Type B pancreatic cell (in vitro differentiated cells): ENCODE measurements around the gene STMN3. TPM values are rescaled to one million over a fixed set of nuclear protein-coding genes. Genes with fewer than 3 reads are reported as not detected.
A peak's percentile ranks its signal among the peaks of the same experiment; 100 is the strongest.

Experiments
- DNase-seq: peaks from one replicate; pipeline ENCODE4 v3.0.0; 2021; ENCODE audit warnings: mixed read lengths; ENCODE audit not compliant: unreplicated experiment; ENCODE audit errors: extremely low spot score
- H3K27ac Mint-ChIP-seq: 2 replicates; pipeline ENCODE4 v1.8.0; 2021; ENCODE audit warnings: mild to moderate bottlenecking, mixed read lengths
- H3K27me3 Mint-ChIP-seq: 2 replicates; pipeline ENCODE4 v1.8.0; 2021; ENCODE audit warnings: mixed read lengths
- H3K36me3 Mint-ChIP-seq: 2 replicates; pipeline ENCODE4 v1.8.0; 2021; ENCODE audit warnings: mixed read lengths
- H3K4me1 Mint-ChIP-seq: one replicate; pipeline ENCODE4 v1.8.0; 2021; ENCODE audit warnings: mixed read lengths; ENCODE audit not compliant: unreplicated experiment
- H3K4me3 Mint-ChIP-seq: 2 replicates; pipeline ENCODE4 v1.8.0; 2021; ENCODE audit warnings: mild to moderate bottlenecking, mixed read lengths
- H3K9me3 Mint-ChIP-seq: 2 replicates; pipeline ENCODE4 v1.8.0; 2021; ENCODE audit warnings: mixed read lengths
- total RNA-seq: library from RNA; stranded (reverse); gene quantifications from 2 replicates; pipeline ENCODE4 v1.2.1, GENCODE V29; 2021; ENCODE audit warnings: low replicate concordance
- TF ChIP-seq, protein P1 (sequence below): fragments of 200-600 bp; sonication (generic); conservative IDR thresholded peaks from 2 replicates; pipeline ENCODE4 v1.5.0; 2021; ENCODE audit warnings: antibody characterized with exemption, mild to moderate bottlenecking

STMN3 gene
- total RNA-seq, 1 donor from 2014 or later, result 40.8 TPM

DNA sequence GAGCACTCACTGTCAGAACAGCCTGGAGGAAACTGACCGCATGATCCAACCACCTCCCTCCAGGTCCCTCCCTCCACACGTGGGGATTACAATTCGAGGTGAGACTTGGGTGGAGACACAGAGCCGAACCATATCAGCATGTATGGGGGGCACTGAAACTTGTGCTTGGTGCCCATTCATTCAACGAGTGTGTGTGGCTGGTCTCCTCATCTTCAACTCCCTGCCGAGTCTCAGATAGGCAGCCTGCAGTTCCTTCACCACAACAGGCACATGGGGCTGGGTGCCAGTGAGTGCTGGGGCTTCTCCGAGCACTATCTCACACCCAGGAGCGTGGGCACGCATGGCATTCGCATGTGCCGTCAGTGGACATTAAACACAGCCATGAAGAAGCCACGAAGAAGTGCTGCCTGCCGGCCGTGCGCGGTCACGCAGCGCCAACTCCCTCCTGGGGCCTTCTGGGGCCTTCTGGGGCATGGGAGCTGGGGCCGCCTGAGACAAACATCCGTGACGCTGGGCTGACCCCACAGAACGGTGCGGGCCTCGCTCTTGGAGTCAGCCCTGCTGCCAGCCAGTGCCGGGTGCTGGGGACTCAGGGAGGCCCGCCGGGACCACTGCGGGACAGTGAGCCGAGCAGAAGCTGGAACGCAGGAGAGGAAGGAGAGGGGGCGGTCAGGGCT lies 4.2 kb upstream of the STMN3 start:
- H3K36me3 Mint-ChIP-seq, result no peaks in the 10 kb centered on the region
- peaks cover 26% of the 10 kb centered on the region for H3K4me1 Mint-ChIP-seq
- H3K9me3 Mint-ChIP-seq, result no peaks in the 10 kb centered on the region
- no peak for DNase-seq
- TF ChIP-seq, protein P1, sequence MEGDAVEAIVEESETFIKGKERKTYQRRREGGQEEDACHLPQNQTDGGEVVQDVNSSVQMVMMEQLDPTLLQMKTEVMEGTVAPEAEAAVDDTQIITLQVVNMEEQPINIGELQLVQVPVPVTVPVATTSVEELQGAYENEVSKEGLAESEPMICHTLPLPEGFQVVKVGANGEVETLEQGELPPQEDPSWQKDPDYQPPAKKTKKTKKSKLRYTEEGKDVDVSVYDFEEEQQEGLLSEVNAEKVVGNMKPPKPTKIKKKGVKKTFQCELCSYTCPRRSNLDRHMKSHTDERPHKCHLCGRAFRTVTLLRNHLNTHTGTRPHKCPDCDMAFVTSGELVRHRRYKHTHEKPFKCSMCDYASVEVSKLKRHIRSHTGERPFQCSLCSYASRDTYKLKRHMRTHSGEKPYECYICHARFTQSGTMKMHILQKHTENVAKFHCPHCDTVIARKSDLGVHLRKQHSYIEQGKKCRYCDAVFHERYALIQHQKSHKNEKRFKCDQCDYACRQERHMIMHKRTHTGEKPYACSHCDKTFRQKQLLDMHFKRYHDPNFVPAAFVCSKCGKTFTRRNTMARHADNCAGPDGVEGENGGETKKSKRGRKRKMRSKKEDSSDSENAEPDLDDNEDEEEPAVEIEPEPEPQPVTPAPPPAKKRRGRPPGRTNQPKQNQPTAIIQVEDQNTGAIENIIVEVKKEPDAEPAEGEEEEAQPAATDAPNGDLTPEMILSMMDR, result no peak
- H3K27me3 Mint-ChIP-seq, result no peaks in the 10 kb centered on the region
- peak overlapping the region; percentile 99 for H3K4me3 Mint-ChIP-seq
- peak overlapping the region; percentile 92 for H3K27ac Mint-ChIP-seq

DNA sequence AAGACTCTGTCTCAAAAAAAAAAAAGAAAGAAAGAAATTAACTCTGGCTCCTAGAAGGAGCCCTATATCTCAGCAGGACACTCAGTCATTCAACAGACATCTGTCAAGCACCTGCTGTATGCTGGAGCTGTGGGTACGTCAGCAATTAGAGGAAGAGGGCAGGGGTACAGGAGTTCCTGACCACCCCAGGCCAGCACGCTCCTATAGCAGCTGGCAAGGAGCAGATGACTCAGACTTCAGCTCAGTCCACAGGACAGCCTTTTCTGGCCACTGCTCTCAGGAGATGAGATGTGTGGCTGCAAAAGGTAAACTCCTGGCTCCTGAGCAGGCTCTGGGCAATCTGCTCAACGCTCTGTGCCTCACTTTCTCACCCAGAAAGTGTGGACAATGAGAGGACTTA lies 3.2 kb upstream of the STMN3 start:
- Mint-ChIP-seq H3K27me3 (no peaks in the 10 kb centered on the region), H3K4me1 (peaks cover 26% of the 10 kb centered on the region), H3K36me3 (no peaks in the 10 kb centered on the region), H3K4me3 (peak overlapping the region; percentile 72), H3K9me3 (no peaks in the 10 kb centered on the region), H3K27ac (no peak overlapping the region)
- TF ChIP-seq, protein P1, result no peak
- no peak for DNase-seq

- H3K27me3 Mint-ChIP-seq, result no peaks in the 10 kb centered on the region
- H3K9me3 Mint-ChIP-seq, result no peaks in the 10 kb centered on the region
- H3K36me3 Mint-ChIP-seq, result no peaks in the 10 kb centered on the region
- peak overlapping the region; percentile 44 for H3K4me3 Mint-ChIP-seq
- H3K27ac Mint-ChIP-seq, result no peak overlapping the region
- no peak for DNase-seq
- H3K4me1 Mint-ChIP-seq, result peaks cover 22% of the 10 kb centered on the region
- TF ChIP-seq, protein P1, result no peak
Measured at GRCh38 chr20:63655249-63655648, 2.0 kb upstream of the STMN3 start.

DNA sequence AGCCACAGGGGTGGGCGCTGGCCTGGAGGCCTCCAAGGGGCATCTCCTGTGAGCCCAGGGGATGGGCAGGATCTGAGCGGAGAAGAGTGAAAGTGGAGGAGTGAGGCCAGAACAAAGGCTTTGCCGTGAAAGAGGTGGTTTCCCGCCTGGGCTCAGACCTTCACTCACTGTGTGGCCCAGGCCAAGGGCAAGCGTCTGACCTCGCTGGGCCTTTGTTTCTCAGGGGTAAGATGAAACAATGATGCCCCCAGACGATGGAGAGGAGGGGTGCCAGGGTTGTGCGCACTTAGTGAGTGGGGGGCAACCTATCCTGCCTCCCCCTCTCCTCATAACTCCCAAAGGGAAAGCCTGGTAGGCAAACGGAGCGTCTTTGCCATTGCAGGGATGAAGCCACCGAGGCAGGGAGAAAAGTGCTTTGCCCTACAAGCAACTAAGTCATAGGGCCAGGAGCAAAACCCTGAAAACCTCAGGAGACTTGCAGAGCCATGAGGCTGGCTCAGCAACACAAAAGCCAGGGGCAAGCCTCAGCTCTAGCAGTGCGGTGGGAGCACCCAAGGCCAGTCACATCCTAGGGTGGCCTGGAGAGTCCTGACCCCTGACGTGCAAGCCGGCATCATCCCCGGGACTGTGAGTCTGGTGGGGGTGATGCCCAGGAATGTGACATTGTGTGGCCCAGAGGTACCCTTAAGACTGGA lies 897 bp upstream of the STMN3 start:
- no peaks in the 10 kb centered on the region for H3K27me3 Mint-ChIP-seq
- no peaks in the 10 kb centered on the region for H3K36me3 Mint-ChIP-seq
- H3K4me1 Mint-ChIP-seq, result peaks cover 13% of the 10 kb centered on the region
- peak overlapping the region; percentile 65 for H3K27ac Mint-ChIP-seq
- peak overlapping the region; percentile 79 for H3K4me3 Mint-ChIP-seq
- TF ChIP-seq, protein P1, result no peak
- no peak for DNase-seq
- no peaks in the 10 kb centered on the region for H3K9me3 Mint-ChIP-seq

DNA sequence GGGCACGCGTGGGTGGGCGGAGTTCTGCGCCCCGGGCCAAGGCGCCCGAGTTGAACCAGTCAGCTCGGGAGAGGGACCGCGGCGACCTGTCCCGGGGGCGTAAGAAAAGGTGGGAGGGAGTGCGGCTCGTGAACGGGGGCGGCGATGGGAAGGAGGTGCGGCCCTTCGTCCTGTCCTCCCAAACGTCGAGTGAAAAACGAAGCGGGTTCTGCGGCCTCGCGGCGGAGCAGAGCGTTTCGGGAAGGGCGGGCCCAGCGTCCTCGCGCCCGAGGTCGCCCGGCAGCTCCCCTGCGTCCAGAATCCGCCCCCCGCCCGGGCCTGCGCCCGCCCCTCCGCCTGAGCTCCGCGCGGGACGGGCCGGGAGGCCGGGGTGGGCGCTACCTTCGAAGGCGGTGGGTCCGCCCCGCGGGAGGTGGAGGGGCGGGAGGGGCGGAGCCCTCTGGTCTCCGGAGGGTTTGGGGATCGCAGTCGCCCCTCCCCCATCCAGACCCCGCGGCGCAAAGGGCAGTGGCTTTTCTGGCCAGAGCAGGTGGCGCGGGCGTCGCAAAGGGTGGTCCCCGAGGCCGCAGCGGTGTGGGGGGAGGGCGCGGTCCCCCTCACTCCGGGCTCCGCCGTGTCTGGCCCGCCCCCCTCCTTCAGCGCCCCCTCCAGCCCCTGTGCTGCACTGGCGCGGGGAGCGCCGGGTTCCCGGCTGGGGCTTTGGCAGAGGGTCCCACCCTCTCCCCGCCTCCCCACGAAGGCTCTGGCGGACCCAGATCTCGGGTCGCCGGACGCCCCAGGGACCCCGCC lies 838 bp downstream of the STMN3 start:
- Mint-ChIP-seq H3K36me3 (no peaks in the 10 kb centered on the region), H3K9me3 (no peaks in the 10 kb centered on the region), H3K4me3 (peak overlapping the region; percentile 90), H3K27me3 (no peaks in the 10 kb centered on the region), H3K4me1 (peaks cover 7% of the 10 kb centered on the region), H3K27ac (no peak overlapping the region)
- no peak for DNase-seq
- TF ChIP-seq, protein P1, result no peak
